ENCODE measurements around the gene NR2C2. TPM values are rescaled to one million over a fixed set of nuclear protein-coding genes. Genes with fewer than 3 reads are reported as not detected.

The NR2C2 gene
- total RNA-seq, 2 donors from 2014 or later, result 33.8 to 41.3 TPM

DNA sequence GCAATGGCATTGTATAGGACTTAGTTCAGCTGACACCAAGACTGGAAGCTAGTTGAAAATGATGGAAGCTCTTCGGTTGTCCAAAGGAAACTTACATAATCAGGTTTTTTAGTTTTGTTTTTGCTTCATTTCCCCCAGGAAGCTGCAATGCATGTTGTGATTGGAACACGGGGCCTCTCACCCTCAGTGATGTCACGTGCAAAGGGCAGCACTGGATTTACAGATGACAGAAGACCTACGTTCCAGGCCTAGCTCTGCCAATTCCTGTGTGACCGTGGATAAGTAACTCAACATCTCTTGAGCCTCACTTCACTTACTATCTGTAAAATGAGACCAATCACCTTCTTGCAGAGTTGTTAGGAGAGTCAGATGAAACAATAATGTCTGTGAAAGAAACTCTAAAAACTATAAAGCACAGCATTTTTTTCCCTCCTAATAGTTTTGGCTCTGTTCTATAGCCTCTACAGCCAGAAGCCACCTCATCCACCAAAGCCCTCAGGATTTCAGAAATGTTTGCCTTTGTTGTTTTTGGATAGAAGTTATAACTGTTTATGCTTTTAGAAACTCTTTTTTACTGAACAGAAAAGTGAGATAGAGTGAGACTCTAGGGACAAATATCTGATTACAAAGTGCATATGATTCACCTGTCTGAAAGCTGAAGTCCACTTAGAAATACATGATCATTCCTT, 146.9 kb downstream of the NR2C2 start:
- H3K4me1 ChIP-seq, result no peaks in the 10 kb centered on the region
- no peaks in the 10 kb centered on the region for H3K9me3 ChIP-seq
- no peak overlapping the region for H3K27ac ChIP-seq
- no peak for DNase-seq
- TF ChIP-seq, protein P1, sequence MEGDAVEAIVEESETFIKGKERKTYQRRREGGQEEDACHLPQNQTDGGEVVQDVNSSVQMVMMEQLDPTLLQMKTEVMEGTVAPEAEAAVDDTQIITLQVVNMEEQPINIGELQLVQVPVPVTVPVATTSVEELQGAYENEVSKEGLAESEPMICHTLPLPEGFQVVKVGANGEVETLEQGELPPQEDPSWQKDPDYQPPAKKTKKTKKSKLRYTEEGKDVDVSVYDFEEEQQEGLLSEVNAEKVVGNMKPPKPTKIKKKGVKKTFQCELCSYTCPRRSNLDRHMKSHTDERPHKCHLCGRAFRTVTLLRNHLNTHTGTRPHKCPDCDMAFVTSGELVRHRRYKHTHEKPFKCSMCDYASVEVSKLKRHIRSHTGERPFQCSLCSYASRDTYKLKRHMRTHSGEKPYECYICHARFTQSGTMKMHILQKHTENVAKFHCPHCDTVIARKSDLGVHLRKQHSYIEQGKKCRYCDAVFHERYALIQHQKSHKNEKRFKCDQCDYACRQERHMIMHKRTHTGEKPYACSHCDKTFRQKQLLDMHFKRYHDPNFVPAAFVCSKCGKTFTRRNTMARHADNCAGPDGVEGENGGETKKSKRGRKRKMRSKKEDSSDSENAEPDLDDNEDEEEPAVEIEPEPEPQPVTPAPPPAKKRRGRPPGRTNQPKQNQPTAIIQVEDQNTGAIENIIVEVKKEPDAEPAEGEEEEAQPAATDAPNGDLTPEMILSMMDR (IDR thresholded peaks at IDR 0.05), result no peak
- H3K9ac ChIP-seq (ENCODE audit: low read depth in 2 of 2, low read length in 2 of 2), result no peak overlapping the region
- H3K36me3 ChIP-seq, result no peaks in the 10 kb centered on the region
- no peaks in the 10 kb centered on the region for H3K27me3 ChIP-seq
- no peak overlapping the region for H3K4me3 ChIP-seq
- intact Hi-C loops (cut with DNase I), result no loop called here

DNA sequence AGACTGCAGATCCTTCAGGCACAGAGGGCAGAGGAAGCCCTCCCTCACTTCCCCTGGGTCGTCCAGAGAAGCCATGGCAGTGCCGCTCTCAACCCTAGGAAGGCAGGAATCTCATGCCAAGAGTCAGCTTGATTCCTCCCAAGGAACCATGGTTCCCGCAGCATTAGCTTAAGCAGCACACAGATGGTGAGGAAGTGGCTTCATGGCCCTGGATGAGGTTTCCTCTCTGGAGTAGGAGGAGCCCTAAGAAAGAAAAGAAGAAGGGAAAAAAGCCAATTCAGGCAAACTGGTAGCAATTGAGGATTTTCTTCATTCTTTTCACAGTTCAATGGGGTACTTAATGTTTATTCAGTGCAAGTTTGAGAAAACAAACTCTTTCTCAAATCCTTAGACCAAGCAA, 148.7 kb downstream of the NR2C2 start:
- intact Hi-C loops (cut with DNase I), result no loop called here
- Histone ChIP-seq H3K4me3 (no peak overlapping the region), H3K9ac (ENCODE audit: low read depth in 2 of 2, low read length in 2 of 2) (no peak overlapping the region), H3K27ac (no peak overlapping the region), H3K9me3 (no peaks in the 10 kb centered on the region), H3K36me3 (no peaks in the 10 kb centered on the region), H3K4me1 (no peaks in the 10 kb centered on the region), H3K27me3 (no peaks in the 10 kb centered on the region)
- DNase-seq, result no peak
- TF ChIP-seq, protein P1 (IDR thresholded peaks at IDR 0.05), result no peak

DNA sequence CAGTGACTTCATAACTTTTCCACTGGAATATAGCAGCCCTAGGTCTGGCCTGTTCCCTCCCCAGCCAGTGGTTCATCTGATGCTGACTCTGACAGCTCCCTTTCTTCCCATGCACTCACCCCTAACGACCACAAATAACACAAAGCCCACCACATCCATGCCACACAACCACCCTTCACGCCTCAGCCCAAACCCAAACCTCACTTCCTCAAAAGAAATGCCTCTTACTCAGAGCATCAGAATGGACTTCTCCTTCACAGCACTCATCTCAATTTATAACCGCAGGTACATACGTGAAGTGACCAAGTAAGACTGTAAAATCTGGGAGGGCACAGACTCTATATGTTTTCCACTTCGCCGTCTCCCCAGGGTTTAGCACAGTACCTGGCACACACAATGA, 150.5 kb downstream of the NR2C2 start:
- no peak for DNase-seq
- peak overlapping the region in 1 of 2 donors; percentile 54 for H3K9ac ChIP-seq (ENCODE audit: low read depth in 2 of 2, low read length in 2 of 2)
- H3K9me3 ChIP-seq, result no peaks in the 10 kb centered on the region
- H3K4me1 ChIP-seq, result no peaks in the 10 kb centered on the region
- TF ChIP-seq, protein P1 (IDR thresholded peaks at IDR 0.05), result no peak
- peak overlapping the region; percentile 74 for H3K4me3 ChIP-seq
- intact Hi-C loops (cut with DNase I), result no loop called here
- H3K27me3 ChIP-seq, result no peaks in the 10 kb centered on the region
- no peak overlapping the region for H3K27ac ChIP-seq
- no peaks in the 10 kb centered on the region for H3K36me3 ChIP-seq

Other genes with a start within 250 kb of the NR2C2 start
- gene FGD5, start 128.6 kb upstream of the NR2C2 start, total RNA-seq, result 1 to 10 TPM; 4.4 to 8.7 TPM
- gene MRPS25, start 117.7 kb downstream of the NR2C2 start, total RNA-seq, result 100 to 1,000 TPM in 1 of 2 donors, 10 to 100 TPM in 1; 53.3 to 117 TPM
- 10 to 100 TPM; 15.6 to 17.0 TPM for gene RBSN, start 151.6 kb downstream of the NR2C2 start, total RNA-seq